HG03457 (cell line): ENCODE data around the gene KRT1.
"Not testable (repeated sequence)": the region's sequence is repeated elsewhere in the genome, so short reads cannot be mapped to it uniquely, and the experiment has no call there.

Experiments
- ATAC-seq: cut with Tn5 transposase; IDR thresholded peaks from one replicate; pipeline ENCODE4 v1.9.1; 2021; ENCODE audit warnings: moderate number of reproducible peaks; ENCODE audit not compliant: unreplicated experiment

Gene KRT1

GRCh38 chr12:52680363-52680762 lies at the start of gene KRT1:
KRT1 (minus strand) TSS chr12:52680407; CDS start chr12:52680348, 59 bp downstream.
- ATAC-seq, result no peak

GRCh38 chr12:52729147-52729546 lies 48.9 kb upstream of the KRT1 start:
- no peak for ATAC-seq

GRCh38 chr12:52728374-52728773 lies 48.2 kb upstream of the KRT1 start:
- no peak for ATAC-seq

GRCh38 chr12:52727037-52727436 lies 46.8 kb upstream of the KRT1 start:
- no peak for ATAC-seq

GRCh38 chr12:52726451-52726850 lies 46.2 kb upstream of the KRT1 start:
- no peak for ATAC-seq

- no peak for ATAC-seq
Measured at GRCh38 chr12:52724384-52724783, 44.2 kb upstream of the KRT1 start.

- no peak for ATAC-seq
Measured at GRCh38 chr12:52722680-52723079, 42.5 kb upstream of the KRT1 start.

- no peak for ATAC-seq
Measured at GRCh38 chr12:52721838-52722470, 41.7 kb upstream of the KRT1 start.

GRCh38 chr12:52720365-52720886 lies 40.2 kb upstream of the KRT1 start:
- ATAC-seq, result no peak

- no peak for ATAC-seq
Measured at GRCh38 chr12:52716061-52716460, 35.9 kb upstream of the KRT1 start.

GRCh38 chr12:52715416-52715815 lies 35.2 kb upstream of the KRT1 start:
- ATAC-seq, result no peak

GRCh38 chr12:52714887-52715281 lies 34.7 kb upstream of the KRT1 start:
- no peak for ATAC-seq

GRCh38 chr12:52713960-52714886 lies 34.0 kb upstream of the KRT1 start:
- ATAC-seq, result no peak

- not testable (repeated sequence) for ATAC-seq
Measured at GRCh38 chr12:52712122-52712521, 31.9 kb upstream of the KRT1 start.

GRCh38 chr12:52710730-52711129 lies 30.5 kb upstream of the KRT1 start:
- no peak for ATAC-seq

GRCh38 chr12:52708010-52708409 lies 27.8 kb upstream of the KRT1 start:
- no peak for ATAC-seq

- ATAC-seq, result no peak
Measured at GRCh38 chr12:52704464-52704863, 24.3 kb upstream of the KRT1 start.

- ATAC-seq, result no peak
Measured at GRCh38 chr12:52703878-52704277, 23.7 kb upstream of the KRT1 start.

GRCh38 chr12:52703424-52703823 lies 23.2 kb upstream of the KRT1 start, which contains the start of gene KRT77:
KRT77 (minus strand) TSS chr12:52703524; CDS start chr12:52703434, 90 bp downstream.
- ATAC-seq, result no peak

GRCh38 chr12:52702338-52702737 lies 22.1 kb upstream of the KRT1 start:
- no peak for ATAC-seq

GRCh38 chr12:52701281-52701680 lies 21.1 kb upstream of the KRT1 start:
- ATAC-seq, result no peak

- no peak for ATAC-seq
Measured at GRCh38 chr12:52699960-52700359, 19.8 kb upstream of the KRT1 start.
